Caco-2 (cell line): ENCODE measurements around the gene SNX32. TPM values are rescaled to one million over a fixed set of nuclear protein-coding genes. Genes with fewer than 3 reads are reported as not detected.

Experiments
- BruUV-seq: library from RNA; stranded (reverse); fragments of 400-500 nt; replicated peaks from 2 replicates; lab custom pipeline; 2021; lab: Mats Ljungman, UMichigan
- CTCF ChIA-PET: fragments of 300-600 bp; sonication (Branson Sonifier 250); formaldehyde crosslinking; loops from one replicate; lab custom pipeline; 2022; ENCODE audit warnings: antibody characterized with exemption; lab: Charles Lee
- POLR2A ChIA-PET: fragments of 300-600 bp; sonication (Branson Sonifier 250); formaldehyde crosslinking; loops from one replicate; lab custom pipeline; 2022; ENCODE audit warnings: antibody characterized with exemption; lab: Charles Lee
- DNase-seq, 2 experiments: peaks; one replicate each; pipeline versions ENCODE4 v3.0.0 to v3.0.0-alpha.2; 2020 to 2022
- H3K27me3 ChIP-seq: replicated peaks from 2 replicates; pipeline ENCODE4 v1.6.0; 2011; ENCODE audit warnings: low read length; ENCODE audit not compliant: control insufficient read depth, insufficient read depth
- H3K36me3 ChIP-seq: 2 replicates; pipeline ENCODE4 v1.5.1; 2011; ENCODE audit warnings: low read length; ENCODE audit not compliant: control insufficient read depth, insufficient read depth
- H3K4me1 ChIP-seq: fragments of 250-450 bp; sonication (Bioruptor Pico); 2 replicates; pipeline ENCODE4 v1.5.1; 2020; ENCODE audit warnings: mild to moderate bottlenecking
- H3K4me3 ChIP-seq: 2 replicates; pipeline ENCODE4 v1.5.1; 2011; ENCODE audit warnings: low read depth, mild to moderate bottlenecking, control low read depth, low read length
- H3K9me3 ChIP-seq: fragments of 250-450 bp; sonication (Bioruptor Pico); 2 replicates; pipeline ENCODE4 v1.5.1; 2020; ENCODE audit warnings: mild to moderate bottlenecking, moderate library complexity
- H3K27ac Mint-ChIP-seq: one replicate; pipeline ENCODE4 v1.8.0; 2022; ENCODE audit warnings: mixed read lengths; ENCODE audit not compliant: unreplicated experiment
- H3K27me3 Mint-ChIP-seq: one replicate; pipeline ENCODE4 v1.8.0; 2022; ENCODE audit warnings: mixed read lengths; ENCODE audit not compliant: insufficient read depth, unreplicated experiment
- H3K36me3 Mint-ChIP-seq: one replicate; pipeline ENCODE4 v1.8.0; 2022; ENCODE audit warnings: mild to moderate bottlenecking, mixed read lengths; ENCODE audit not compliant: insufficient read depth, unreplicated experiment
- H3K4me1 Mint-ChIP-seq: one replicate; pipeline ENCODE4 v1.8.0; 2022; ENCODE audit warnings: low read depth, mixed read lengths; ENCODE audit not compliant: unreplicated experiment
- H3K4me3 Mint-ChIP-seq: one replicate; pipeline ENCODE4 v1.8.0; 2022; ENCODE audit warnings: mild to moderate bottlenecking, moderate library complexity, mixed read lengths; ENCODE audit not compliant: unreplicated experiment
- H3K9me3 Mint-ChIP-seq: one replicate; pipeline ENCODE4 v1.8.0; 2022; ENCODE audit warnings: mixed read lengths; ENCODE audit not compliant: unreplicated experiment
- CTCF ChIP-seq, 2 experiments: fragments of 200-600 bp in 1 of 2; IDR thresholded peaks; 1 replicate in 1 of 2; 2 replicates in 1 of 2; pipeline versions ENCODE4 v1.5.1 to v1.8.0; 2011 to 2022; ENCODE audit warnings: antibody characterized with exemption in 1 of 2, control low read depth in 1 of 2, inconsistent platforms in 1 of 2, low read depth in 1 of 2, low read length in 1 of 2, mild to moderate bottlenecking in 1 of 2, moderate library complexity in 1 of 2; ENCODE audit not compliant: insufficient read depth in 1 of 2, severe bottlenecking in 1 of 2, unreplicated experiment in 1 of 2
- intact Hi-C: fragments of 100-400 bp; cut with micrococcal nuclease; formaldehyde crosslinking; loops from one replicate; pipeline ENCODE4 v1.10.0; 2022; ENCODE audit not compliant: unreplicated experiment
- total RNA-seq: library from RNA; stranded (reverse); gene quantifications from 2 replicates; pipeline ENCODE4 v1.2.3, GENCODE V29; 2022

Gene SNX32
- total RNA-seq, 1 experiment from 2014 or later = not detected

- Mint-ChIP-seq H3K27me3 (no peaks in the 10 kb centered on the region), H3K4me1 (peaks cover 12% of the 10 kb centered on the region), H3K9me3 (no peaks in the 10 kb centered on the region), H3K27ac (no peak overlapping the region), H3K36me3 (peaks cover 55% of the 10 kb centered on the region), H3K4me3 (no peak overlapping the region)
- BruUV-seq = no TSS peak
- no peaks in the 10 kb centered on the region for H3K9me3 ChIP-seq
- no peaks in the 10 kb centered on the region for H3K27me3 ChIP-seq
- intact Hi-C loops = no loop called here
- H3K4me3 ChIP-seq = no peak overlapping the region
- DNase-seq = no peak
- no peak for TF ChIP-seq CTCF (IDR thresholded peaks at IDR 0.05; ENCODE audit: insufficient read depth in 1 of 2, low read depth in 1 of 2, low read length in 1 of 2, severe bottlenecking in 1 of 2, unreplicated experiment in 1 of 2)
- ChIA-PET POLR2A (no interaction called here), CTCF (interaction anchor here (1.6 kb wide), 1 partner anchor 40 kb away, joined by 5 read pairs; no protein-coding TSS in a partner anchor)
- peaks cover 4% of the 10 kb centered on the region for H3K36me3 ChIP-seq
- peaks cover 13% of the 10 kb centered on the region for H3K4me1 ChIP-seq
These were observed 49.4 kb downstream of the SNX32 start for GRCh38 chr11:65883058-65883761.

GRCh38 chr11:65883786-65884715, 50.3 kb downstream of the SNX32 start:
- ChIA-PET CTCF (interaction anchor here (0.6 to 7.8 kb wide), 32 partner anchors 10 to 277 kb away, joined by 3 to 241 read pairs (median 4); partner anchors contain the start of genes AP5B1, BANF1, CFL1 and EIF1AD), POLR2A (interaction anchor here (0.5 kb wide), 1 partner anchor 40 kb away, joined by 9 read pairs; no protein-coding TSS in a partner anchor)
- TF ChIP-seq CTCF (IDR thresholded peaks at IDR 0.05; ENCODE audit: insufficient read depth in 1 of 2, low read depth in 1 of 2, low read length in 1 of 2, severe bottlenecking in 1 of 2, unreplicated experiment in 1 of 2) = no peak
- intact Hi-C loops = loop anchor here (1.0 kb wide), 2 partner anchors 27 to 105 kb away; no protein-coding TSS in a partner anchor
- H3K4me1 Mint-ChIP-seq = peaks cover 15% of the 10 kb centered on the region
- no peaks in the 10 kb centered on the region for H3K9me3 Mint-ChIP-seq
- Histone ChIP-seq H3K36me3 (peaks cover 4% of the 10 kb centered on the region), H3K4me3 (no peak overlapping the region), H3K4me1 (peaks cover 14% of the 10 kb centered on the region), H3K27me3 (no peaks in the 10 kb centered on the region), H3K9me3 (no peaks in the 10 kb centered on the region)
- peaks cover 52% of the 10 kb centered on the region for H3K36me3 Mint-ChIP-seq
- no peak overlapping the region for H3K27ac Mint-ChIP-seq
- no TSS peak for BruUV-seq
- DNase-seq = no peak
- H3K27me3 Mint-ChIP-seq = no peaks in the 10 kb centered on the region
- H3K4me3 Mint-ChIP-seq = no peak overlapping the region

GRCh38 chr11:65884716-65885092, 50.9 kb downstream of the SNX32 start:
- H3K36me3 ChIP-seq = peaks cover 4% of the 10 kb centered on the region
- Mint-ChIP-seq H3K9me3 (no peaks in the 10 kb centered on the region), H3K27me3 (no peaks in the 10 kb centered on the region), H3K4me3 (no peak overlapping the region), H3K4me1 (peaks cover 22% of the 10 kb centered on the region), H3K36me3 (peaks cover 45% of the 10 kb centered on the region), H3K27ac (no peak overlapping the region)
- no TSS peak for BruUV-seq
- POLR2A ChIA-PET = interaction anchor here (0.5 kb wide), 1 partner anchor 40 kb away, joined by 9 read pairs; no protein-coding TSS in a partner anchor
- no peaks in the 10 kb centered on the region for H3K9me3 ChIP-seq
- CTCF ChIA-PET = interaction anchor here (0.6 to 7.8 kb wide), 36 partner anchors 11 to 428 kb away, joined by 3 to 241 read pairs (median 4); partner anchors contain the start of genes AP5B1, BANF1, CFL1 and EIF1AD
- peak; percentile 77 to 90 for DNase-seq
- intact Hi-C loops = loop anchor here (1.0 kb wide), 2 partner anchors 27 to 105 kb away; no protein-coding TSS in a partner anchor
- TF ChIP-seq CTCF (IDR thresholded peaks at IDR 0.05; ENCODE audit: insufficient read depth in 1 of 2, low read depth in 1 of 2, low read length in 1 of 2, severe bottlenecking in 1 of 2, unreplicated experiment in 1 of 2) = peak; percentile 98 to 100
- H3K4me1 ChIP-seq = peaks cover 20% of the 10 kb centered on the region
- H3K4me3 ChIP-seq = no peak overlapping the region
- no peaks in the 10 kb centered on the region for H3K27me3 ChIP-seq
